ENCODE results near the gene EPM2A. TPM values are rescaled to one million over a fixed set of nuclear protein-coding genes. Genes with fewer than 3 reads are reported as not detected.

EPM2A gene
- total RNA-seq, 1 experiment from 2014 or later: 6.4 TPM

GRCh38 chr6:145681965-145682364, 53.4 kb downstream of the EPM2A start:
- ATAC-seq (no peak), DNase-seq (ENCODE audit: low read depth, low spot score) (no peak)
- no peak overlapping the region for H3K4me3 ChIP-seq (replicated peaks in 1 of 2; ENCODE audit: low read depth in 1 of 2, low read length in 2 of 2)
- H2AFZ ChIP-seq (ENCODE audit: low read depth, low read length, poor library complexity, severe bottlenecking): no peak overlapping the region
- TF ChIP-seq JUND (IDR thresholded peaks at IDR 0.05): no peak
- no peak for TF ChIP-seq EZH2 (IDR thresholded peaks at IDR 0.05)
- TF ChIP-seq, protein P1, sequence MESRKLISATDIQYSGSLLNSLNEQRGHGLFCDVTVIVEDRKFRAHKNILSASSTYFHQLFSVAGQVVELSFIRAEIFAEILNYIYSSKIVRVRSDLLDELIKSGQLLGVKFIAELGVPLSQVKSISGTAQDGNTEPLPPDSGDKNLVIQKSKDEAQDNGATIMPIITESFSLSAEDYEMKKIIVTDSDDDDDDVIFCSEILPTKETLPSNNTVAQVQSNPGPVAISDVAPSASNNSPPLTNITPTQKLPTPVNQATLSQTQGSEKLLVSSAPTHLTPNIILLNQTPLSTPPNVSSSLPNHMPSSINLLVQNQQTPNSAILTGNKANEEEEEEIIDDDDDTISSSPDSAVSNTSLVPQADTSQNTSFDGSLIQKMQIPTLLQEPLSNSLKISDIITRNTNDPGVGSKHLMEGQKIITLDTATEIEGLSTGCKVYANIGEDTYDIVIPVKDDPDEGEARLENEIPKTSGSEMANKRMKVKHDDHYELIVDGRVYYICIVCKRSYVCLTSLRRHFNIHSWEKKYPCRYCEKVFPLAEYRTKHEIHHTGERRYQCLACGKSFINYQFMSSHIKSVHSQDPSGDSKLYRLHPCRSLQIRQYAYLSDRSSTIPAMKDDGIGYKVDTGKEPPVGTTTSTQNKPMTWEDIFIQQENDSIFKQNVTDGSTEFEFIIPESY (IDR thresholded peaks at IDR 0.05; ENCODE audit: extremely low read depth, insufficient replicate concordance, low read length): no peak
- TF ChIP-seq FOSL1 (IDR thresholded peaks at IDR 0.05; ENCODE audit: low read depth): no peak
- no peak for TF ChIP-seq SP1 (IDR thresholded peaks at IDR 0.05; ENCODE audit: low read depth)
- TF ChIP-seq POLR2A (IDR thresholded peaks at IDR 0.05; ENCODE audit: borderline replicate concordance, extremely low read depth, insufficient read depth, insufficient read length): no peak
- TF ChIP-seq EZH2phosphoT487 (IDR thresholded peaks at IDR 0.05; ENCODE audit: borderline replicate concordance): no peak
- POLR2A ChIA-PET: no interaction called here
- no peak overlapping the region for H3K4me2 ChIP-seq (ENCODE audit: low read length)
- BruUV-seq (replicated peaks): no TSS peak
- CTCF ChIA-PET: no interaction called here
- no peaks in the 10 kb centered on the region for H3K9me3 ChIP-seq (ENCODE audit: control insufficient read depth in 1 of 2, insufficient read depth in 1 of 2, low read depth in 1 of 2, low read length in 2 of 2)
- no peak overlapping the region for H3K9ac ChIP-seq (ENCODE audit: low read length)
- no peaks in the 10 kb centered on the region for H3K27me3 ChIP-seq (ENCODE audit: insufficient read depth, low read length)
- RAD21 ChIA-PET (ENCODE audit: low non-redundant PET in 1 of 2, low total read pairs in 2 of 2, uncharacterized antibody in 2 of 2, unreplicated experiment in 2 of 2): no interaction called here
- no peaks in the 10 kb centered on the region for H3K36me3 ChIP-seq (ENCODE audit: control insufficient read depth in 1 of 2, insufficient read depth in 2 of 2, low read length in 2 of 2)
- H3K27ac ChIP-seq (ENCODE audit: low read depth, low read length): no peak overlapping the region
- no peaks in the 10 kb centered on the region for H3K79me2 ChIP-seq (ENCODE audit: insufficient read depth, low read length)
- H4K20me1 ChIP-seq (ENCODE audit: insufficient read depth): no peaks in the 10 kb centered on the region
- no peaks in the 10 kb centered on the region for H3K4me1 ChIP-seq (ENCODE audit: control insufficient read depth in 1 of 2, insufficient read depth in 2 of 2, low read length in 2 of 2)
- intact Hi-C loops (cut with micrococcal nuclease): no loop called here
- no peaks in the 10 kb centered on the region for H3K9me2 ChIP-seq (ENCODE audit: insufficient read depth)

- POLR2A ChIA-PET: no interaction called here
- Histone ChIP-seq H3K4me1 (ENCODE audit: control insufficient read depth in 1 of 2, insufficient read depth in 2 of 2, low read length in 2 of 2) (peaks cover 0 to 10% of the 10 kb centered on the region in 2 experiments; a peak in 2 of 4 replicates), H3K27me3 (ENCODE audit: insufficient read depth, low read length) (no peaks in the 10 kb centered on the region), H3K79me2 (ENCODE audit: insufficient read depth, low read length) (no peaks in the 10 kb centered on the region), H3K9me3 (ENCODE audit: control insufficient read depth in 1 of 2, insufficient read depth in 1 of 2, low read depth in 1 of 2, low read length in 2 of 2) (no peaks in the 10 kb centered on the region), H3K9me2 (ENCODE audit: insufficient read depth) (no peaks in the 10 kb centered on the region), H4K20me1 (ENCODE audit: insufficient read depth) (no peaks in the 10 kb centered on the region), H3K9ac (ENCODE audit: low read length) (no peak overlapping the region), H3K4me2 (ENCODE audit: low read length) (no peak overlapping the region), H2AFZ (ENCODE audit: low read depth, low read length, poor library complexity, severe bottlenecking) (no peak overlapping the region), H3K36me3 (ENCODE audit: control insufficient read depth in 1 of 2, insufficient read depth in 2 of 2, low read length in 2 of 2) (no peaks in the 10 kb centered on the region), H3K27ac (ENCODE audit: low read depth, low read length) (no peak overlapping the region), H3K4me3 (replicated peaks in 1 of 2; ENCODE audit: low read depth in 1 of 2, low read length in 2 of 2) (no peak overlapping the region)
- ATAC-seq (no peak), DNase-seq (ENCODE audit: low read depth, low spot score) (no peak)
- CTCF ChIA-PET: no interaction called here
- intact Hi-C loops (cut with micrococcal nuclease): no loop called here
- RAD21 ChIA-PET (ENCODE audit: low non-redundant PET in 1 of 2, low total read pairs in 2 of 2, uncharacterized antibody in 2 of 2, unreplicated experiment in 2 of 2): no interaction called here
- BruUV-seq (replicated peaks): no TSS peak
- TF ChIP-seq EGR1 (IDR thresholded peaks at IDR 0.05; ENCODE audit: low read depth) (no peak), RAD21 (IDR thresholded peaks at IDR 0.05; ENCODE audit: low read depth) (no peak), SRF (IDR thresholded peaks at IDR 0.05; ENCODE audit: low read depth) (no peak), EZH2phosphoT487 (IDR thresholded peaks at IDR 0.05; ENCODE audit: borderline replicate concordance) (no peak), ZFX (IDR thresholded peaks at IDR 0.05) (no peak), TCF7L2 (IDR thresholded peaks at IDR 0.05; ENCODE audit: borderline replicate concordance, extremely low read depth, insufficient read depth, insufficient read length) (no peak), POLR2A (IDR thresholded peaks at IDR 0.05; ENCODE audit: borderline replicate concordance, extremely low read depth, insufficient read depth, insufficient read length) (no peak), SP1 (IDR thresholded peaks at IDR 0.05; ENCODE audit: low read depth) (no peak)
- TF ChIP-seq, protein P1 (IDR thresholded peaks at IDR 0.05; ENCODE audit: extremely low read depth, insufficient replicate concordance, low read length): no peak
These were observed 61.8 kb downstream of the EPM2A start for GRCh38 chr6:145673504-145673903.
